ENCODE measurements around the gene EFCAB10.
"Not testable (repeated sequence)": the region's sequence is repeated elsewhere in the genome, so short reads cannot be mapped to it uniquely, and the experiment has no call there.

Gene EFCAB10

DNA sequence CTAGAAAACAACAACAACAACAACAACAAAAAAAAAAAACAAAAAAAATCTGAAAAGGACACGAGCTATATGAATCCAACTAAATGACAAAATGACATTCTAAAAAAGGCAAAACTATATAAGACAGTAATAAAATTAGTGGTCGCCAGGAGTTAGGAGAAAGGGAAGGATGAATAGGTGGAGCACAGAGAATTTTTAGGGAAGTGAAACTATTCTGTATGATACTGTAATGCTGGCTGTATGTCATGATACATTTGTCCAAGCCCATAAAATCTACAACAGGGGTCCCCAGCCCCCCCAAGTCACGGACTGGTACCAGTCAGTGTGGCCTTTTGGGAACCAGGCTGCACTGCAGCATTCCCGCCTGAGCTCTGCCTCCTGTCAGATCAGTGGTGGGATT is 56.5 kb downstream of the EFCAB10 start:
- no peaks in the 10 kb centered on the region for H3K27me3 ChIP-seq
- TF ChIP-seq Cebpa-rat (IDR thresholded peaks at IDR 0.05), result no peak
- H3K9ac ChIP-seq, result no peak overlapping the region
- peaks cover 21 to 33% (median 30%) of the 10 kb centered on the region in 10 experiments for H3K4me1 ChIP-seq
- no peak overlapping the region for H3K4me3 ChIP-seq
- H3K4me2 ChIP-seq, result peak overlapping the region in 6 of 11 experiments; percentile 4 to 36 (median 12); a peak in 5 of 22 replicates
- no peaks in the 10 kb centered on the region for H3K9me3 ChIP-seq (replicated peaks in 1 of 11)
- H3K27ac ChIP-seq, result no peak overlapping the region
- peaks cover 0 to 4% (median 1%) of the 10 kb centered on the region in 11 experiments; a peak in 14 of 22 replicates for H3K36me3 ChIP-seq
- peaks cover 0 to 20% (median 11%) of the 10 kb centered on the region in 11 experiments; a peak in 13 of 22 replicates for H4K20me1 ChIP-seq

DNA sequence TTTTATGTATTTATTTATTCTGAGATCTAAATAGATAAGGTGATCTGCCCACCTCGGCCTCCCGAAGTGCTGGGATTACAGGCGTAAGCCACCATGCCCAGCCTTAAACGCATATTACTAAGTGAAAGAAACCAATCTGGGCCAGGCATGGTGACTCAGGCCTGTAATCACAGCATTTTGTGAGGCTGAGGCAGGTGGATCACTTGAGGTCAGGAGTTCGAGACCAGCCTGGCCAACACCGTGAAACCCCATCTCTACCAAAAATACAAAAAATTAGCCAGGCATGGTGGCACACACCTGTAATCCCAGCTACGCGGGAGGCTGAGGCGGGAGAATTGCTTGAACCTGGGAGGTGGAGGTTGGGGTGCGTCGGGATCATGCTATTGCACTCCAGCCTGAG is 56.9 kb downstream of the EFCAB10 start:
- H3K27ac ChIP-seq; H3K9me3 ChIP-seq (replicated peaks in 1 of 11); H3K36me3 ChIP-seq; H3K9ac ChIP-seq; H3K27me3 ChIP-seq; H3K4me3 ChIP-seq: not testable (repeated sequence)
- H3K4me2 ChIP-seq, result peak overlapping the region in 3 of 11 experiments; percentile 4 to 16 (median 8); a peak in 2 of 22 replicates
- peaks cover 0 to 24% (median 16%) of the 10 kb centered on the region in 11 experiments; a peak in 15 of 22 replicates for H4K20me1 ChIP-seq
- peaks cover 21 to 37% (median 31%) of the 10 kb centered on the region in 10 experiments for H3K4me1 ChIP-seq

DNA sequence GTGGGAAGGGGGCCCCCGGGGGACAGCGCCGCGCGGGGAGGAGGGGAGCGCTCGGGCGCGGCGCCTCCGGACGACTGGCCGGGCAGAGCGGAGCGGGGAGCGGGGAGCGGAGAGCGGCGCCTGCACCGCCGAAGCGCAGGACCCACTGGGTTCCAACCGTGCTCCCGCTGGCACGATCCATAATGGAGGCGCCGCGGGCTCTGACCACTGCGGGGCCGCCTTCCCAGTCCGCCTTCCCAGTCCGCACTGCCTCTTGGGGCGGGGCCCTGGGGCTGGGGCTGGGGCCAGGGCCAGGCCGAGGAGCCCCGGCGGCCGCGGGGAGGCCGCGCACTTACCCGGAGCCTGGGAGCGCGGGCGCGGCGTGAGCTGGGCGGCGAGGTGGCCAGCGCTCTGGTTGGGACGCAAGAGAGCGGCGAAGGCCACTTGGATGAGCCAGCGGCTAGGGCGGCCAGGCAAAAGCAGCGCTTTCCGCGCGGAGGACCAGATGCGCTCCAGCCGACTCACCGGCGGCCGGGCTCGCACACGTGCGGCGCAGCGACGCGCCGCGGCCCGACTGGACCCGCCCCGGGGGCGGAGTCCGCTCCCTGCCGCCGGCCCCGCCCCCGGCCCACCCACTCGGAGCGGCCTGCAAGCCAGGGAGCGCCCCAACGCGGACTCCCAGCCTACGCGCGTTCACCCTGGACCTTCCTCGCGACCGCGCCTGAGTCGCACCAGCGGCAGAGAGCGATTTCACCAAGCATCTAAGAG is 59.4 kb downstream of the EFCAB10 start, which contains the start of gene PUS7:
Gene PUS7, minus strand, starts transcription at position 555 of the 747 bp plus-strand sequence. CDS start 13,759 bp downstream, outside the sequence.
- Histone ChIP-seq H3K4me2 (peak within 1 kb of the TSS; percentile 78 to 97 (median 90)), H3K36me3 (peaks cover 0 to 34% (median 27%) of the 10 kb centered on the region in 11 experiments; a peak in 17 of 22 replicates), H3K27me3 (no peaks in the 10 kb centered on the region), H3K27ac (peak within 1 kb of the TSS; percentile 36 to 87 (median 83); a peak in 21 of 22 replicates), H3K9me3 (replicated peaks in 1 of 11) (no peaks in the 10 kb centered on the region), H3K9ac (peak within 1 kb of the TSS; percentile 77 to 93 (median 87)), H3K4me3 (peak within 1 kb of the TSS; percentile 65 to 92 (median 86)), H3K4me1 (peaks cover 24 to 42% (median 31%) of the 10 kb centered on the region in 10 experiments), H4K20me1 (peaks cover 0 to 49% (median 41%) of the 10 kb centered on the region in 11 experiments; a peak in 15 of 22 replicates)
- TF ChIP-seq Cebpa-rat (IDR thresholded peaks at IDR 0.05), result no peak

DNA sequence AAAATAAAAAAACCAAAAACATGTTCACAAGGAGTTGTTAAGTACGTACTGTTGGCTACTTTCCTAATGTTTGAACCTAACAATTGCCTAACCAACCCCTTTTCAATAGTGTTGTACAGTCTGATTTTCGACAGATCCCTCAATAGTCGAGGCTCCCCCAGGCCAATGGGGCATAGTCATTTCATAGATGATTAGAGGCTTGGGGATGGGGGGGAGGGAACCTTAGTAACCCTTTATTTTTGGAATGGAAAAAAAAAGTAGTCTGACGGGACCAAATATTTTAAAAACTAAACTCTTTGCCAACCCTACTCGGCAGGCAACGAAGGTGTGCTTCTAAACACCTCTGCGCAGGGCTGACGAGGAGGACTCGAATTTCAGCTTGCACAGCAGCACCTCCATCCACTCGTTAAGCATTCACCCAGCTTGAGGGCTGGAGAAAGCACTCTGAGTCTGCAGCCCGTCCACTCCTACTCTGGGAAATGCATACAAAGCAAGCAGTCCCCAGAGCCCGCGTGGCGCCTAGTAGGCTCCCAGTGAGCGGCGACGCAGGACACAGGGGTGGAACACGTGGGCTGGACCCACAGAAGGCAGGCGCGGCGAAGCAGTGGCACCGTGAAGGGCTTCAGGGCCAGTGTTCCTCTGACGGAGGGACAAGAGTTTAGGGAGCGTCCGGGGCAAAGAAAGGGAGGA is 60.1 kb downstream of the EFCAB10 start:
- peak overlapping the region; percentile 65 to 92 (median 86) for H3K4me3 ChIP-seq
- peaks cover 27 to 47% (median 32%) of the 10 kb centered on the region in 10 experiments for H3K4me1 ChIP-seq
- H3K4me2 ChIP-seq, result peak overlapping the region; percentile 78 to 97 (median 90)
- H3K9me3 ChIP-seq (replicated peaks in 1 of 11), result no peaks in the 10 kb centered on the region
- peaks cover 0 to 56% (median 48%) of the 10 kb centered on the region in 11 experiments; a peak in 15 of 22 replicates for H4K20me1 ChIP-seq
- no peaks in the 10 kb centered on the region for H3K27me3 ChIP-seq
- H3K9ac ChIP-seq, result peak overlapping the region; percentile 77 to 93 (median 87)
- peaks cover 0 to 41% (median 34%) of the 10 kb centered on the region in 11 experiments; a peak in 17 of 22 replicates for H3K36me3 ChIP-seq
- TF ChIP-seq Cebpa-rat (IDR thresholded peaks at IDR 0.05), result no peak
- H3K27ac ChIP-seq, result peak overlapping the region; percentile 27 to 87 (median 83); a peak in 21 of 22 replicates

DNA sequence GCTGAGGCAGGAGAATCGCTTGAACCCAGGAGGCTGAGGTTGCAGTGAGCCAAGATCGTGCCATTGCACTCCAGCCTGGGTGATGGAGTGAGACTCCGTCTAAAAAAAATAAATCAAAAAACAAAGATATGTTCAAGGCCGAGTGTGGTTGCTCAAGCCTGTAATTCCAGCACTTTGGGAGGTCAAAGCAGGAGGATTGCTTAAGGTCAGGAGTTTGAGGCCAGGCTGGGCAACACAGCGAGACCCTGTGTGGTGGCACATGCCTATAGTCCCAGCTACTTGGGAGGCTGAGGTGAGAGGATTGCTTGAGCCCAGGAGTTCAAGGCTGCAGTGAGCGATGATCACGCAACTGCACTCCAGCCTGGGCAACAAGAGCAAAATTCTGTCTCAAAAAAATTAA is 60.7 kb downstream of the EFCAB10 start:
- Histone ChIP-seq H4K20me1 (peaks cover 0 to 62% (median 54%) of the 10 kb centered on the region in 11 experiments; a peak in 15 of 22 replicates), H3K9ac (peak overlapping the region in 9 of 11 experiments; percentile 81 to 93 (median 88); a peak in 17 of 22 replicates), H3K36me3 (peaks cover 0 to 45% (median 36%) of the 10 kb centered on the region in 11 experiments; a peak in 17 of 22 replicates), H3K4me1 (peaks cover 27 to 48% (median 33%) of the 10 kb centered on the region in 10 experiments), H3K4me3 (peak overlapping the region in 9 of 10 experiments; percentile 75 to 92 (median 87); a peak in 16 of 20 replicates), H3K4me2 (peak overlapping the region; percentile 78 to 97 (median 90))
- not testable (repeated sequence) for H3K27me3 ChIP-seq; H3K9me3 ChIP-seq (replicated peaks in 1 of 11); H3K27ac ChIP-seq

DNA sequence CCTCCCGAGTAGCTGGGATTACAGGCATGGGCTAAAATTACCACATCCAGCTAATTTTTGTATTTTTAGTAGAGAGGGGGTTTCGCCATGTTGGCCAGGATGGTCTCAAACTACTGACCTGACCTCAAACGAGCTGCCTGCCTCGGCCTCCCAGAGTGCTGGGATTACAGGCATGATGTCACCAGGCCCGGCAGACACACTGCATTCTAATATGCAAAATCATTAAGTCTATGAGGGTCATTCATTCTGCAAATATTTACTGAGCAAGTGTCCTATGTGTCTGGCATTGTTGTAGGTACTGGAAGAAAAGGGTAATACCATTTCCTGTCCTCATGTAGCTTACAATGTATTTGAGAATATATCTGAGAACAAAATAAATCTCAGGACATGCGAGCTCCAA is 61.9 kb downstream of the EFCAB10 start:
- H3K27ac ChIP-seq, result no peak overlapping the region
- H3K9me3 ChIP-seq (replicated peaks in 1 of 11), result no peaks in the 10 kb centered on the region
- peaks cover 20 to 39% (median 25%) of the 10 kb centered on the region in 10 experiments for H3K4me1 ChIP-seq
- H3K36me3 ChIP-seq, result peaks cover 0 to 55% (median 36%) of the 10 kb centered on the region in 11 experiments; a peak in 17 of 22 replicates
- H3K27me3 ChIP-seq, result no peaks in the 10 kb centered on the region
- H3K4me3 ChIP-seq, result no peak overlapping the region
- peaks cover 0 to 74% (median 57%) of the 10 kb centered on the region in 11 experiments; a peak in 15 of 22 replicates for H4K20me1 ChIP-seq
- no peak overlapping the region for H3K9ac ChIP-seq
- 0 out of 22 replicates have a peak overlapping the region, but pooled peaks of 1 of the 11 experiments have one; percentile 90 for H3K4me2 ChIP-seq
- TF ChIP-seq Cebpa-rat (IDR thresholded peaks at IDR 0.05), result no peak

DNA sequence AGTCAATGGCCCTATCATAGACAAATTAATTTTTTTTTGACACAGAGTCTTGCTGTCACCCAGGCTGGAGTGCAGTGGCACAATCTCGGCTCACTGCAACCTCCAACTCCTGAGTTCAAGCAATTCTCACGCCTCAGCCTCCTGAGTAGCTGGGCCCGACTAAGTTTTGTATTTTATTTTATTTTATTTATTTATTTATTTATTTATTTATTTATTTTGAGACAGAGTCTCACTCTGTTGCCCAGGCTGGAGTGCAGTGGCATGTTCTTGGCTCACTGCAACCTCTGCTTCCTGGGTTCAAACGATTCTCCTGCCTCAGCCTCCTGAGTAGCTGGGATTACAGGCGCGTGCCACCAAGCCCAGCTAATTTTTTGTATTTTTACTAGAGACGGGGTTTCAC is 65.7 kb downstream of the EFCAB10 start:
- H3K27ac ChIP-seq; H3K4me3 ChIP-seq; H3K27me3 ChIP-seq; H3K4me2 ChIP-seq; H3K9ac ChIP-seq; H3K9me3 ChIP-seq (replicated peaks in 1 of 11): not testable (repeated sequence)
- peaks cover 0 to 100% (median 84%) of the 10 kb centered on the region in 11 experiments; a peak in 18 of 22 replicates for H4K20me1 ChIP-seq
- H3K4me1 ChIP-seq, result peaks cover 3 to 39% (median 18%) of the 10 kb centered on the region in 10 experiments
- H3K36me3 ChIP-seq, result peaks cover 0 to 83% (median 50%) of the 10 kb centered on the region in 11 experiments; a peak in 17 of 22 replicates

Measured in BLaER1 treated with 17β-estradiol and CSF1 and Interleukin-3, amounts not matched to agents 10 nM and 100 nM (cell line).